Caco-2 (cell line): ENCODE data around the gene JSRP1. TPM values are rescaled to one million over a fixed set of nuclear protein-coding genes. Genes with fewer than 3 reads are reported as not detected.

Experiments
- BruUV-seq: library from RNA; stranded (reverse); fragments of 400-500 nt; replicated peaks from 2 replicates; lab custom pipeline; 2021; lab: Mats Ljungman, UMichigan
- CTCF ChIA-PET: fragments of 300-600 bp; sonication (Branson Sonifier 250); formaldehyde crosslinking; loops from one replicate; lab custom pipeline; 2022; ENCODE audit warnings: antibody characterized with exemption; lab: Charles Lee
- POLR2A ChIA-PET: fragments of 300-600 bp; sonication (Branson Sonifier 250); formaldehyde crosslinking; loops from one replicate; lab custom pipeline; 2022; ENCODE audit warnings: antibody characterized with exemption; lab: Charles Lee
- DNase-seq, 2 experiments: peaks; one replicate each; pipeline versions ENCODE4 v3.0.0 to v3.0.0-alpha.2; 2020 to 2022
- H3K27me3 ChIP-seq: replicated peaks from 2 replicates; pipeline ENCODE4 v1.6.0; 2011; ENCODE audit warnings: low read length; ENCODE audit not compliant: control insufficient read depth, insufficient read depth
- H3K36me3 ChIP-seq: 2 replicates; pipeline ENCODE4 v1.5.1; 2011; ENCODE audit warnings: low read length; ENCODE audit not compliant: control insufficient read depth, insufficient read depth
- H3K4me1 ChIP-seq: fragments of 250-450 bp; sonication (Bioruptor Pico); 2 replicates; pipeline ENCODE4 v1.5.1; 2020; ENCODE audit warnings: mild to moderate bottlenecking
- H3K4me3 ChIP-seq: 2 replicates; pipeline ENCODE4 v1.5.1; 2011; ENCODE audit warnings: low read depth, mild to moderate bottlenecking, control low read depth, low read length
- H3K9me3 ChIP-seq: fragments of 250-450 bp; sonication (Bioruptor Pico); 2 replicates; pipeline ENCODE4 v1.5.1; 2020; ENCODE audit warnings: mild to moderate bottlenecking, moderate library complexity
- H3K27ac Mint-ChIP-seq: one replicate; pipeline ENCODE4 v1.8.0; 2022; ENCODE audit warnings: mixed read lengths; ENCODE audit not compliant: unreplicated experiment
- H3K27me3 Mint-ChIP-seq: one replicate; pipeline ENCODE4 v1.8.0; 2022; ENCODE audit warnings: mixed read lengths; ENCODE audit not compliant: insufficient read depth, unreplicated experiment
- H3K36me3 Mint-ChIP-seq: one replicate; pipeline ENCODE4 v1.8.0; 2022; ENCODE audit warnings: mild to moderate bottlenecking, mixed read lengths; ENCODE audit not compliant: insufficient read depth, unreplicated experiment
- H3K4me1 Mint-ChIP-seq: one replicate; pipeline ENCODE4 v1.8.0; 2022; ENCODE audit warnings: low read depth, mixed read lengths; ENCODE audit not compliant: unreplicated experiment
- H3K4me3 Mint-ChIP-seq: one replicate; pipeline ENCODE4 v1.8.0; 2022; ENCODE audit warnings: mild to moderate bottlenecking, moderate library complexity, mixed read lengths; ENCODE audit not compliant: unreplicated experiment
- H3K9me3 Mint-ChIP-seq: one replicate; pipeline ENCODE4 v1.8.0; 2022; ENCODE audit warnings: mixed read lengths; ENCODE audit not compliant: unreplicated experiment
- CTCF ChIP-seq, 2 experiments: fragments of 200-600 bp in 1 of 2; IDR thresholded peaks; 1 replicate in 1 of 2; 2 replicates in 1 of 2; pipeline versions ENCODE4 v1.5.1 to v1.8.0; 2011 to 2022; ENCODE audit warnings: antibody characterized with exemption in 1 of 2, control low read depth in 1 of 2, inconsistent platforms in 1 of 2, low read depth in 1 of 2, low read length in 1 of 2, mild to moderate bottlenecking in 1 of 2, moderate library complexity in 1 of 2; ENCODE audit not compliant: insufficient read depth in 1 of 2, severe bottlenecking in 1 of 2, unreplicated experiment in 1 of 2
- intact Hi-C: fragments of 100-400 bp; cut with micrococcal nuclease; formaldehyde crosslinking; loops from one replicate; pipeline ENCODE4 v1.10.0; 2022; ENCODE audit not compliant: unreplicated experiment
- total RNA-seq: library from RNA; stranded (reverse); gene quantifications from 2 replicates; pipeline ENCODE4 v1.2.3, GENCODE V29; 2022

The JSRP1 gene
- total RNA-seq, 1 experiment from 2014 or later: not detected

- no peak for TF ChIP-seq CTCF (IDR thresholded peaks at IDR 0.05; ENCODE audit: insufficient read depth in 1 of 2, low read depth in 1 of 2, low read length in 1 of 2, severe bottlenecking in 1 of 2, unreplicated experiment in 1 of 2)
- Mint-ChIP-seq H3K27me3 (no peaks in the 10 kb centered on the region), H3K9me3 (no peaks in the 10 kb centered on the region), H3K36me3 (peaks cover 76% of the 10 kb centered on the region), H3K27ac (no peak overlapping the region), H3K4me1 (no peaks in the 10 kb centered on the region), H3K4me3 (no peak overlapping the region)
- intact Hi-C loops: no loop called here
- peaks cover under 1% of the 10 kb centered on the region; the same call in 1 of the 2 replicates for H3K36me3 ChIP-seq
- no peaks in the 10 kb centered on the region for H3K4me1 ChIP-seq
- CTCF ChIA-PET: no interaction called here
- DNase-seq: no peak
- BruUV-seq: no TSS peak
- no peak overlapping the region for H3K4me3 ChIP-seq
- H3K9me3 ChIP-seq: no peaks in the 10 kb centered on the region
- H3K27me3 ChIP-seq: no peaks in the 10 kb centered on the region
- POLR2A ChIA-PET: no interaction called here
These were observed 32.8 kb downstream of the JSRP1 start for GRCh38 chr19:2223391-2223790.

DNA sequence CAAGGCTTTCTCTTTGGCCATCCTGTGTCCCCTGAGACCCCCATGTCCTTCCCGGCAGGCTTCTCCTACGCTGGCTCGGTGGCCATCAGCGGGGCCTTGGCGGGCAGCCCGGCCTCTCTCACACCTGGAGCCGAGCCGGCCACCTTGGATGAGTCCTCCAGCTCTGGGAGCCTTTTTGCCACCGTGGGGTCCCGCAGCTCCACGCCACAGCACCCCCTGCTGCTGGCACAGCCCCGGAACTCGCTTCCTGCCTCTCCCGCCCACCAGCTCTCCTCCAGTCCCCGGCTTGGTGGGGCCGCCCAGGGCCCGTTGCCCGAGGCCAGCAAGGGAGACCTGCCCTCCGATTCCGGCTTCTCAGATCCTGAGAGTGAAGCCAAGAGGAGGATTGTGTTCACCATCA is 34.3 kb downstream of the JSRP1 start:
- peak in 1 of 2 experiments; percentile 2 for TF ChIP-seq CTCF (IDR thresholded peaks at IDR 0.05; ENCODE audit: insufficient read depth in 1 of 2, low read depth in 1 of 2, low read length in 1 of 2, severe bottlenecking in 1 of 2, unreplicated experiment in 1 of 2)
- CTCF ChIA-PET: interaction anchor here (0.5 to 1.3 kb wide), 3 partner anchors 66 to 1277 kb away, joined by 3 to 11 read pairs (median 6); no protein-coding TSS in a partner anchor
- Histone ChIP-seq H3K27me3 (no peaks in the 10 kb centered on the region), H3K36me3 (no peaks in the 10 kb centered on the region; the same call in none of the 2 replicates), H3K4me3 (no peak overlapping the region), H3K9me3 (no peaks in the 10 kb centered on the region), H3K4me1 (no peaks in the 10 kb centered on the region)
- Mint-ChIP-seq H3K4me1 (no peaks in the 10 kb centered on the region), H3K27me3 (no peaks in the 10 kb centered on the region), H3K27ac (no peak overlapping the region), H3K36me3 (peaks cover 73% of the 10 kb centered on the region), H3K4me3 (no peak overlapping the region), H3K9me3 (no peaks in the 10 kb centered on the region)
- BruUV-seq: no TSS peak
- no peak for DNase-seq
- POLR2A ChIA-PET: interaction anchor here (0.6 kb wide), 1 partner anchor 66 kb away, joined by 3 read pairs; no protein-coding TSS in a partner anchor
- intact Hi-C loops: no loop called here

DNA sequence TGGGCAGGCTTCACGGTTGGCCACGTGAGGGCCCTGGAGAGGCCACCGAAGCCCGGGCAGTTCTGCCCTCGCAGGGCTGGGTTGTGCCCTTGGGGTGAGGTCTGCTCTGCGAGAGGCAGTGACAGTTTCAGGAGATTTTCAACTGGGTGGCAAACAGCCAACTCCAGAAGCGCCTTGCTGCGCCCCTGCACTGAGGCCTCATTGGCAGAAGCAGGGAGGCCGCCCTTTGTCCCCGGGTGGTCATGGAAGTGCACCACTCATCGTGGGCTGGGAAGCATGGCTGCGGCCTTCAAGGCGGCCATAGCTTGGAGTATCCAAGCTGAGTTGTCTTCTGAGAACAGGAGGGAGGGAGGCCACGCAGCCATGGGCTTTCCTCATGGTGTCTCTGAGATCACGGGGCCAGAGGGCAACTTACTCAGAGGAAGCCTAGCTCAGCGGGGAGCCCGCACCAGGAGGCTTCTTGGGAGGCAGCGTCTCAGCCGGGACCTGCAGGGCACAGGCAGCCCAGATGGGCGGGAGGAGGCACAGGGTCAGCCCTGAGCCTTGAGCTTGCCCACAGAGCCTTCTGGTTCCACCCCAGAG is 34.9 kb downstream of the JSRP1 start:
- no peaks in the 10 kb centered on the region for H3K4me1 ChIP-seq
- Mint-ChIP-seq H3K27ac (no peak overlapping the region), H3K4me3 (no peak overlapping the region), H3K36me3 (peaks cover 74% of the 10 kb centered on the region), H3K9me3 (no peaks in the 10 kb centered on the region), H3K4me1 (no peaks in the 10 kb centered on the region), H3K27me3 (no peaks in the 10 kb centered on the region)
- no peak for TF ChIP-seq CTCF (IDR thresholded peaks at IDR 0.05; ENCODE audit: insufficient read depth in 1 of 2, low read depth in 1 of 2, low read length in 1 of 2, severe bottlenecking in 1 of 2, unreplicated experiment in 1 of 2)
- no TSS peak for BruUV-seq
- CTCF ChIA-PET: interaction anchor here (0.6 to 1.3 kb wide), 2 partner anchors 65 to 72 kb away, joined by 6 to 11 read pairs; no protein-coding TSS in a partner anchor
- POLR2A ChIA-PET: interaction anchor here (0.6 kb wide), 2 partner anchors 65 to 317 kb away, joined by 3 to 4 read pairs; no protein-coding TSS in a partner anchor
- intact Hi-C loops: no loop called here
- no peaks in the 10 kb centered on the region; the same call in none of the 2 replicates for H3K36me3 ChIP-seq
- no peak overlapping the region for H3K4me3 ChIP-seq
- H3K27me3 ChIP-seq: no peaks in the 10 kb centered on the region
- H3K9me3 ChIP-seq: no peaks in the 10 kb centered on the region
- DNase-seq: no peak
